ENCODE results near the gene SHISA6. TPM values are rescaled to one million over a fixed set of nuclear protein-coding genes. Genes with fewer than 3 reads are reported as not detected.

SHISA6 gene
- polyA plus RNA-seq, 1 donor (not counting 4 experiments of a cell fraction or from before 2014, with no cell fraction given): 2.2 TPM

- H3K9ac ChIP-seq (ENCODE audit: control insufficient read depth, extremely low read depth, insufficient read depth, low read length): no peak overlapping the region
- no peak overlapping the region for H3K4me3 ChIP-seq (ENCODE audit: control insufficient read depth in 2 of 3, extremely low read depth in 1 of 3, insufficient read depth in 2 of 3, low read depth in 1 of 3, low read length in 3 of 3)
- H4K20me1 ChIP-seq (ENCODE audit: control insufficient read depth, extremely low read depth, insufficient read depth, low read length): no peaks in the 10 kb centered on the region
- H2AFZ ChIP-seq (ENCODE audit: control insufficient read depth, low read length): no peak overlapping the region
- H3K4me2 ChIP-seq (ENCODE audit: control insufficient read depth, extremely low read depth, insufficient read depth, low read depth, low read length): no peak overlapping the region
- H3K36me3 ChIP-seq (ENCODE audit: control insufficient read depth in 2 of 2, extremely low read depth in 1 of 2, insufficient read depth in 2 of 2, low read length in 2 of 2): no peaks in the 10 kb centered on the region
- dilution Hi-C loops (cut with MboI; ENCODE audit: extremely low pct_ligation_motif_present, low sequenced_read_pairs): no loop called here
- no peaks in the 10 kb centered on the region for H3K79me2 ChIP-seq (ENCODE audit: control insufficient read depth, insufficient read depth, low read length)
- no peak for TF ChIP-seq EZH2 (IDR thresholded peaks at IDR 0.05; ENCODE audit: low read length)
- no peak for TF ChIP-seq CTCF (optimal IDR thresholded peaks at IDR 0.05 in 1 of 3, IDR thresholded peaks at IDR 0.05 in 1 of 3, conservative IDR thresholded peaks at IDR 0.05 in 1 of 3; ENCODE audit: extremely low read depth in 1 of 3, insufficient read depth in 2 of 3, low read length in 3 of 3)
- no peak for FAIRE-seq
- H3K9me3 ChIP-seq (ENCODE audit: control insufficient read depth, low read depth, low read length): no peaks in the 10 kb centered on the region
- H3K4me1 ChIP-seq (ENCODE audit: control insufficient read depth, extremely low read depth, insufficient read depth, low read length): no peaks in the 10 kb centered on the region
- H3K27me3 ChIP-seq (ENCODE audit: control insufficient read depth, extremely low read depth, insufficient read depth, low read length): no peaks in the 10 kb centered on the region
- no peak for DNase-seq (ENCODE audit: low read depth, low spot score)
- H3K27ac ChIP-seq (ENCODE audit: control insufficient read depth, insufficient read depth, low read length): no peak overlapping the region
- no peaks in the 10 kb centered on the region for H3K9me1 ChIP-seq (ENCODE audit: control insufficient read depth, extremely low read depth, insufficient read depth, low read length)
Measured at GRCh38 chr17:11334493-11334892, 93.5 kb downstream of the SHISA6 start.

- H3K27ac ChIP-seq (ENCODE audit: control insufficient read depth, insufficient read depth, low read length): no peak overlapping the region
- H3K4me2 ChIP-seq (ENCODE audit: control insufficient read depth, extremely low read depth, insufficient read depth, low read depth, low read length): no peak overlapping the region
- FAIRE-seq (no peak), DNase-seq (ENCODE audit: low read depth, low spot score) (no peak)
- H4K20me1 ChIP-seq (ENCODE audit: control insufficient read depth, extremely low read depth, insufficient read depth, low read length): no peaks in the 10 kb centered on the region
- no peak overlapping the region for H3K9ac ChIP-seq (ENCODE audit: control insufficient read depth, extremely low read depth, insufficient read depth, low read length)
- H3K27me3 ChIP-seq (ENCODE audit: control insufficient read depth, extremely low read depth, insufficient read depth, low read length): no peaks in the 10 kb centered on the region
- H2AFZ ChIP-seq (ENCODE audit: control insufficient read depth, low read length): no peak overlapping the region
- no peaks in the 10 kb centered on the region for H3K36me3 ChIP-seq (ENCODE audit: control insufficient read depth in 2 of 2, extremely low read depth in 1 of 2, insufficient read depth in 2 of 2, low read length in 2 of 2)
- H3K4me3 ChIP-seq (ENCODE audit: control insufficient read depth in 2 of 3, extremely low read depth in 1 of 3, insufficient read depth in 2 of 3, low read depth in 1 of 3, low read length in 3 of 3): no peak overlapping the region
- H3K79me2 ChIP-seq (ENCODE audit: control insufficient read depth, insufficient read depth, low read length): no peaks in the 10 kb centered on the region
- no peaks in the 10 kb centered on the region for H3K9me1 ChIP-seq (ENCODE audit: control insufficient read depth, extremely low read depth, insufficient read depth, low read length)
- dilution Hi-C loops (cut with MboI; ENCODE audit: extremely low pct_ligation_motif_present, low sequenced_read_pairs): no loop called here
- H3K9me3 ChIP-seq (ENCODE audit: control insufficient read depth, low read depth, low read length): no peaks in the 10 kb centered on the region
- TF ChIP-seq CTCF (optimal IDR thresholded peaks at IDR 0.05 in 1 of 3, IDR thresholded peaks at IDR 0.05 in 1 of 3, conservative IDR thresholded peaks at IDR 0.05 in 1 of 3; ENCODE audit: extremely low read depth in 1 of 3, insufficient read depth in 2 of 3, low read length in 3 of 3): no peak
- no peak for TF ChIP-seq EZH2 (IDR thresholded peaks at IDR 0.05; ENCODE audit: low read length)
- H3K4me1 ChIP-seq (ENCODE audit: control insufficient read depth, extremely low read depth, insufficient read depth, low read length): no peaks in the 10 kb centered on the region
Measured at GRCh38 chr17:11336290-11336689, 95.3 kb downstream of the SHISA6 start.
